A673 (cell line): Measurements from ENCODE around the gene MAP3K13. TPM values are rescaled to one million over a fixed set of nuclear protein-coding genes. Genes with fewer than 3 reads are reported as not detected.

Experiments used
- BruUV-seq: library from RNA; stranded (reverse); fragments of 400-500 nt; replicated peaks from 2 replicates; lab custom pipeline; 2021; lab: Mats Ljungman, UMichigan
- CTCF ChIA-PET: fragments of 300-600 bp; sonication (Branson Sonifier 250); formaldehyde crosslinking; loops from one replicate; lab custom pipeline; 2022; ENCODE audit warnings: antibody characterized with exemption; lab: Charles Lee
- POLR2A ChIA-PET: fragments of 300-600 bp; sonication (Branson Sonifier 250); formaldehyde crosslinking; loops from one replicate; lab custom pipeline; 2022; ENCODE audit warnings: antibody characterized with exemption; ENCODE audit not compliant: low non-redundant PET; lab: Charles Lee
- DNase-seq: peaks from one replicate; pipeline ENCODE4 v3.0.0-alpha.2; 2015; ENCODE audit warnings: low spot score
- H3K27ac ChIP-seq: fragments of 200-600 bp; sonication (generic); 2 replicates; pipeline ENCODE4 v1.5.1; 2016; ENCODE audit warnings: mixed run types, low read depth, mild to moderate bottlenecking, mixed read lengths, antibody characterized with exemption, low read length; ENCODE audit not compliant: poor library complexity, severe bottlenecking
- H3K27me3 ChIP-seq: fragments of 200-600 bp; sonication (generic); replicated peaks from 2 replicates; pipeline ENCODE4 v1.6.1; 2017; ENCODE audit warnings: mixed run types, low read depth, mild to moderate bottlenecking, mixed read lengths, antibody characterized with exemption, low read length; ENCODE audit not compliant: insufficient read depth, poor library complexity
- H3K36me3 ChIP-seq: fragments of 200-600 bp; sonication (generic); 2 replicates; pipeline ENCODE4 v1.6.1; 2016; ENCODE audit warnings: mixed run types, mild to moderate bottlenecking, mixed read lengths, antibody characterized with exemption, low read length; ENCODE audit not compliant: insufficient read depth, poor library complexity, severe bottlenecking
- H3K4me1 ChIP-seq: fragments of 200-600 bp; sonication (generic); 2 replicates; pipeline ENCODE4 v1.6.1; 2017; ENCODE audit warnings: mixed run types, mild to moderate bottlenecking, mixed read lengths, antibody characterized with exemption, low read length; ENCODE audit not compliant: insufficient read depth, poor library complexity, severe bottlenecking
- H3K4me3 ChIP-seq: fragments of 200-600 bp; sonication (generic); 2 replicates; pipeline ENCODE4 v1.5.1; 2016; ENCODE audit warnings: low read depth, mixed run types, mild to moderate bottlenecking, mixed read lengths, low read length; ENCODE audit not compliant: poor library complexity, severe bottlenecking
- H3K9me3 ChIP-seq: fragments of 200-600 bp; sonication (generic); 2 replicates; pipeline ENCODE4 v1.6.1; 2016; ENCODE audit warnings: mixed run types, low read depth, mild to moderate bottlenecking, mixed read lengths, antibody characterized with exemption, low read length; ENCODE audit not compliant: poor library complexity, severe bottlenecking
- EZH2 ChIP-seq: fragments of 200-600 bp; sonication (generic); IDR thresholded peaks from 2 replicates; pipeline ENCODE4 v1.6.1; 2017; ENCODE audit warnings: borderline replicate concordance, low read depth, mild to moderate bottlenecking, mixed read lengths, antibody characterized with exemption, low read length; ENCODE audit not compliant: poor library complexity, severe bottlenecking
- intact Hi-C: fragments of 100-400 bp; cut with micrococcal nuclease; formaldehyde crosslinking; loops from one replicate; pipeline ENCODE4 v1.10.0; 2022; ENCODE audit not compliant: unreplicated experiment
- total RNA-seq: library from RNA; stranded (reverse); gene quantifications from 2 replicates; pipeline ENCODE4 v1.2.3, GENCODE V29; 2021
- TF ChIP-seq, protein P1 (sequence below): fragments of 300-800, 200-600 bp; sonication (generic); conservative IDR thresholded peaks from 2 replicates; pipeline ENCODE4 v1.5.1; 2017; ENCODE audit warnings: low read depth, mild to moderate bottlenecking, antibody characterized with exemption, low read length, moderate library complexity, mixed read lengths

The MAP3K13 gene
- total RNA-seq, 1 experiment from 2014 or later, result 26.8 TPM

DNA sequence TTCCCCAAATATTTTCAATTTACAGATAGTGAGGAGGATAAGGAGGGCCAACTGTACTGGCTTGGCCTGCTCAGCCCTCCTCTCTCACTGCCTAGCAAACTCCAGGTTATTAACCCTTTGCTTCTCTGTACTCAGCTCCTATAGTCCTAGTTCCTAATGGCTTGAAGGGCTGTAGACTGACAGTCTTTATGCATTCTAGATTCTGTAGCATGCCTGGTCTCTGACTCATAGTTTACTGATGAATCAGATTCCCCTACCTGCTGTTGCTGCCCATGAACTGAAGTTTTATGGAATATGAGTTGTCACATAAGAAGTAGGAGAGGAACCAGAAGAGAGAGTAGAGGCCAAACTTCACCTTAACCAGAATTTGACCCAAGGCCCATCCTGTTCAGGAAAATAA is 27.1 kb upstream of the MAP3K13 start:
- Histone ChIP-seq H3K4me1 (peaks cover 11% of the 10 kb centered on the region), H3K36me3 (no peaks in the 10 kb centered on the region), H3K9me3 (no peaks in the 10 kb centered on the region), H3K27me3 (no peaks in the 10 kb centered on the region), H3K4me3 (no peak overlapping the region), H3K27ac (no peak overlapping the region)
- intact Hi-C loops, result no loop called here
- CTCF ChIA-PET, result no interaction called here
- DNase-seq, result peak; percentile 22
- TF ChIP-seq, protein P1, sequence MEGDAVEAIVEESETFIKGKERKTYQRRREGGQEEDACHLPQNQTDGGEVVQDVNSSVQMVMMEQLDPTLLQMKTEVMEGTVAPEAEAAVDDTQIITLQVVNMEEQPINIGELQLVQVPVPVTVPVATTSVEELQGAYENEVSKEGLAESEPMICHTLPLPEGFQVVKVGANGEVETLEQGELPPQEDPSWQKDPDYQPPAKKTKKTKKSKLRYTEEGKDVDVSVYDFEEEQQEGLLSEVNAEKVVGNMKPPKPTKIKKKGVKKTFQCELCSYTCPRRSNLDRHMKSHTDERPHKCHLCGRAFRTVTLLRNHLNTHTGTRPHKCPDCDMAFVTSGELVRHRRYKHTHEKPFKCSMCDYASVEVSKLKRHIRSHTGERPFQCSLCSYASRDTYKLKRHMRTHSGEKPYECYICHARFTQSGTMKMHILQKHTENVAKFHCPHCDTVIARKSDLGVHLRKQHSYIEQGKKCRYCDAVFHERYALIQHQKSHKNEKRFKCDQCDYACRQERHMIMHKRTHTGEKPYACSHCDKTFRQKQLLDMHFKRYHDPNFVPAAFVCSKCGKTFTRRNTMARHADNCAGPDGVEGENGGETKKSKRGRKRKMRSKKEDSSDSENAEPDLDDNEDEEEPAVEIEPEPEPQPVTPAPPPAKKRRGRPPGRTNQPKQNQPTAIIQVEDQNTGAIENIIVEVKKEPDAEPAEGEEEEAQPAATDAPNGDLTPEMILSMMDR, result no peak
- TF ChIP-seq EZH2, result no peak
- POLR2A ChIA-PET, result interaction anchor here (0.7 kb wide), 1 partner anchor 530 kb away, joined by 4 read pairs; no protein-coding TSS in a partner anchor
- no TSS peak for BruUV-seq

DNA sequence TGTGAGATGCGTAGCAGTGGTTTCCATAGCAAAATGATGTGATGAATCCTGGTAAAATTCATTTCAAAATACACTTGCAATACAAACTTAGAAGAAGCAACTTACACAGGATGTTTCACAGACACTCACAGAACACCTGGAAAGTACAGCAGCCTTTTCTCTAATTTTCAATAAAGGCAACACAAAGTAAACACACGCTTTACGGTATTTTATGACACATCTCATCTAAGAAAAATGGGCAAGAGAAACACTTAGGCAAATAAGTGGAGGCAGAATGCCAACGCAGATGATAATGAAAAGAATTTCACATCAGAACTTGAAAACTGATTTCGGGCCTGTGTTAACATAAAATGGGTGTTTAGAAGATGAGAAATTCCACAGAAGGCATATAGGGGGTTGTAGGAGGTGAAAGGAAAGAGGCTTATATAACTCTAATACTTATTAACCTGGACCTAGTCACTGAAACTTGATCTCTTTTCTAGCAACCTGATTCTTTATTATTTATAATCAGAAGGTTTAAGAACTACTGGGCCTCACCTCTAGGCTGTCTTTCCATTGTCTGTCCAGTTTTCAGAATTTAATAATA is 25.6 kb upstream of the MAP3K13 start:
- H3K27me3 ChIP-seq, result no peaks in the 10 kb centered on the region
- no peak for DNase-seq
- ChIA-PET CTCF (no interaction called here), POLR2A (no interaction called here)
- intact Hi-C loops, result no loop called here
- no peak overlapping the region for H3K27ac ChIP-seq
- no peaks in the 10 kb centered on the region for H3K36me3 ChIP-seq
- peaks cover 5% of the 10 kb centered on the region for H3K4me1 ChIP-seq
- no TSS peak for BruUV-seq
- TF ChIP-seq EZH2, result no peak
- TF ChIP-seq, protein P1, result no peak
- no peaks in the 10 kb centered on the region for H3K9me3 ChIP-seq
- H3K4me3 ChIP-seq, result no peak overlapping the region

DNA sequence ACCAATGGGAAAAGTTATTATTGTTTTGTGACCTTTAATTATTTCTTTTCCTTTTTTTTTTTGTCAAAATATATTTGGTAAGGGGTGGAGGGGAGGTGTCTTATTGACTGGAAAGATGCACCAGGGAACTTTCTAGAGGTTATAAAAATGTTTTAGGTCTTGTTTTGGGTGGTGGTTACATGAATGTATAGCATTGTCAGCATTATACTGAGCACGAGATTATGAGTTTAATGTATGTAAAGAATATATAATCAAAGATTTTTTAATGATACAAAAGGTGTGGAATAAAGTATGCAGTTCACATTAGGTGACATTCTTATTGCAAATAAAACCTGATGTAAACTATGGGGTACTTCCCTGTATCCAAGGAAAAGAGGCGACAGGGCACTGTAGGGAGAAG is 23.0 kb upstream of the MAP3K13 start:
- intact Hi-C loops, result no loop called here
- DNase-seq, result no peak
- TF ChIP-seq, protein P1, result no peak
- no peak for TF ChIP-seq EZH2
- no peaks in the 10 kb centered on the region for H3K4me1 ChIP-seq
- CTCF ChIA-PET, result no interaction called here
- BruUV-seq, result no TSS peak
- H3K36me3 ChIP-seq, result no peaks in the 10 kb centered on the region
- H3K27ac ChIP-seq, result no peak overlapping the region
- H3K27me3 ChIP-seq, result no peaks in the 10 kb centered on the region
- POLR2A ChIA-PET, result no interaction called here
- no peak overlapping the region for H3K4me3 ChIP-seq
- no peaks in the 10 kb centered on the region for H3K9me3 ChIP-seq
